ENCODE measurements around the gene HSPA4. TPM values are rescaled to one million over a fixed set of nuclear protein-coding genes. Genes with fewer than 3 reads are reported as not detected.
"Not testable (repeated sequence)": the region's sequence is repeated elsewhere in the genome, so short reads cannot be mapped to it uniquely, and the experiment has no call there.

The HSPA4 gene
- polyA plus RNA-seq, 1 donor (not counting 4 experiments of a cell fraction or from before 2014, with no cell fraction given): 119 TPM

- Histone ChIP-seq H4K20me1 (ENCODE audit: control insufficient read depth, extremely low read depth, insufficient read depth, low read length) (no peaks in the 10 kb centered on the region), H3K36me3 (ENCODE audit: control insufficient read depth in 2 of 2, extremely low read depth in 1 of 2, insufficient read depth in 2 of 2, low read length in 2 of 2) (no peaks in the 10 kb centered on the region), H2AFZ (ENCODE audit: control insufficient read depth, low read length) (no peak overlapping the region), H3K9ac (ENCODE audit: control insufficient read depth, extremely low read depth, insufficient read depth, low read length) (no peak overlapping the region), H3K9me1 (ENCODE audit: control insufficient read depth, extremely low read depth, insufficient read depth, low read length) (no peaks in the 10 kb centered on the region), H3K79me2 (ENCODE audit: control insufficient read depth, insufficient read depth, low read length) (no peaks in the 10 kb centered on the region), H3K9me3 (ENCODE audit: control insufficient read depth, low read depth, low read length) (no peaks in the 10 kb centered on the region), H3K27me3 (ENCODE audit: control insufficient read depth, extremely low read depth, insufficient read depth, low read length) (no peaks in the 10 kb centered on the region), H3K4me2 (ENCODE audit: control insufficient read depth, extremely low read depth, insufficient read depth, low read depth, low read length) (no peak overlapping the region), H3K4me3 (ENCODE audit: control insufficient read depth in 2 of 3, extremely low read depth in 1 of 3, insufficient read depth in 2 of 3, low read depth in 1 of 3, low read length in 3 of 3) (no peak overlapping the region), H3K27ac (ENCODE audit: control insufficient read depth, insufficient read depth, low read length) (no peak overlapping the region), H3K4me1 (ENCODE audit: control insufficient read depth, extremely low read depth, insufficient read depth, low read length) (peaks cover 5% of the 10 kb centered on the region)
- no peak for TF ChIP-seq EZH2 (IDR thresholded peaks at IDR 0.05; ENCODE audit: low read length)
- no peak for TF ChIP-seq CTCF (optimal IDR thresholded peaks at IDR 0.05 in 1 of 3, IDR thresholded peaks at IDR 0.05 in 1 of 3, conservative IDR thresholded peaks at IDR 0.05 in 1 of 3; ENCODE audit: extremely low read depth in 1 of 3, insufficient read depth in 2 of 3, low read length in 3 of 3)
- FAIRE-seq: peak; percentile 43
- no peak for DNase-seq (ENCODE audit: low read depth, low spot score)
- dilution Hi-C loops (cut with MboI; ENCODE audit: extremely low pct_ligation_motif_present, low sequenced_read_pairs): no loop called here
These were observed 78.7 kb downstream of the HSPA4 start for GRCh38 chr5:133130387-133131118.

- Histone ChIP-seq H3K27me3 (ENCODE audit: control insufficient read depth, extremely low read depth, insufficient read depth, low read length) (no peaks in the 10 kb centered on the region), H3K4me1 (ENCODE audit: control insufficient read depth, extremely low read depth, insufficient read depth, low read length) (peaks cover 5% of the 10 kb centered on the region), H3K9me3 (ENCODE audit: control insufficient read depth, low read depth, low read length) (no peaks in the 10 kb centered on the region), H3K27ac (ENCODE audit: control insufficient read depth, insufficient read depth, low read length) (no peak overlapping the region), H4K20me1 (ENCODE audit: control insufficient read depth, extremely low read depth, insufficient read depth, low read length) (no peaks in the 10 kb centered on the region), H3K79me2 (ENCODE audit: control insufficient read depth, insufficient read depth, low read length) (no peaks in the 10 kb centered on the region), H3K4me2 (ENCODE audit: control insufficient read depth, extremely low read depth, insufficient read depth, low read depth, low read length) (no peak overlapping the region), H3K9me1 (ENCODE audit: control insufficient read depth, extremely low read depth, insufficient read depth, low read length) (no peaks in the 10 kb centered on the region), H3K36me3 (ENCODE audit: control insufficient read depth in 2 of 2, extremely low read depth in 1 of 2, insufficient read depth in 2 of 2, low read length in 2 of 2) (no peaks in the 10 kb centered on the region), H3K4me3 (ENCODE audit: control insufficient read depth in 2 of 3, extremely low read depth in 1 of 3, insufficient read depth in 2 of 3, low read depth in 1 of 3, low read length in 3 of 3) (no peak overlapping the region), H3K9ac (ENCODE audit: control insufficient read depth, extremely low read depth, insufficient read depth, low read length) (no peak overlapping the region), H2AFZ (ENCODE audit: control insufficient read depth, low read length) (no peak overlapping the region)
- DNase-seq (ENCODE audit: low read depth, low spot score): no peak
- dilution Hi-C loops (cut with MboI; ENCODE audit: extremely low pct_ligation_motif_present, low sequenced_read_pairs): no loop called here
- no peak for TF ChIP-seq CTCF (optimal IDR thresholded peaks at IDR 0.05 in 1 of 3, IDR thresholded peaks at IDR 0.05 in 1 of 3, conservative IDR thresholded peaks at IDR 0.05 in 1 of 3; ENCODE audit: extremely low read depth in 1 of 3, insufficient read depth in 2 of 3, low read length in 3 of 3)
- TF ChIP-seq EZH2 (IDR thresholded peaks at IDR 0.05; ENCODE audit: low read length): no peak
- no peak for FAIRE-seq
These were observed 80.9 kb downstream of the HSPA4 start for GRCh38 chr5:133132717-133133116.

GRCh38 chr5:133133241-133133640, 81.4 kb downstream of the HSPA4 start:
- H3K4me3 ChIP-seq (ENCODE audit: control insufficient read depth in 2 of 3, extremely low read depth in 1 of 3, insufficient read depth in 2 of 3, low read depth in 1 of 3, low read length in 3 of 3); H3K27ac ChIP-seq (ENCODE audit: control insufficient read depth, insufficient read depth, low read length); H3K27me3 ChIP-seq (ENCODE audit: control insufficient read depth, extremely low read depth, insufficient read depth, low read length); H3K9me3 ChIP-seq (ENCODE audit: control insufficient read depth, low read depth, low read length); H3K9ac ChIP-seq (ENCODE audit: control insufficient read depth, extremely low read depth, insufficient read depth, low read length); H3K4me2 ChIP-seq (ENCODE audit: control insufficient read depth, extremely low read depth, insufficient read depth, low read depth, low read length); H3K4me1 ChIP-seq (ENCODE audit: control insufficient read depth, extremely low read depth, insufficient read depth, low read length); H4K20me1 ChIP-seq (ENCODE audit: control insufficient read depth, extremely low read depth, insufficient read depth, low read length); H3K36me3 ChIP-seq (ENCODE audit: control insufficient read depth in 2 of 2, extremely low read depth in 1 of 2, insufficient read depth in 2 of 2, low read length in 2 of 2); dilution Hi-C loops (cut with MboI; ENCODE audit: extremely low pct_ligation_motif_present, low sequenced_read_pairs); H3K9me1 ChIP-seq (ENCODE audit: control insufficient read depth, extremely low read depth, insufficient read depth, low read length); FAIRE-seq; H3K79me2 ChIP-seq (ENCODE audit: control insufficient read depth, insufficient read depth, low read length); H2AFZ ChIP-seq (ENCODE audit: control insufficient read depth, low read length); DNase-seq (ENCODE audit: low read depth, low spot score): not testable (repeated sequence)

- FAIRE-seq; H3K4me3 ChIP-seq (ENCODE audit: control insufficient read depth in 2 of 3, extremely low read depth in 1 of 3, insufficient read depth in 2 of 3, low read depth in 1 of 3, low read length in 3 of 3); H3K4me1 ChIP-seq (ENCODE audit: control insufficient read depth, extremely low read depth, insufficient read depth, low read length); H3K9me3 ChIP-seq (ENCODE audit: control insufficient read depth, low read depth, low read length); H3K27ac ChIP-seq (ENCODE audit: control insufficient read depth, insufficient read depth, low read length); DNase-seq (ENCODE audit: low read depth, low spot score); dilution Hi-C loops (cut with MboI; ENCODE audit: extremely low pct_ligation_motif_present, low sequenced_read_pairs); H3K9me1 ChIP-seq (ENCODE audit: control insufficient read depth, extremely low read depth, insufficient read depth, low read length); H3K27me3 ChIP-seq (ENCODE audit: control insufficient read depth, extremely low read depth, insufficient read depth, low read length); H3K9ac ChIP-seq (ENCODE audit: control insufficient read depth, extremely low read depth, insufficient read depth, low read length); H3K79me2 ChIP-seq (ENCODE audit: control insufficient read depth, insufficient read depth, low read length); H3K36me3 ChIP-seq (ENCODE audit: control insufficient read depth in 2 of 2, extremely low read depth in 1 of 2, insufficient read depth in 2 of 2, low read length in 2 of 2); H4K20me1 ChIP-seq (ENCODE audit: control insufficient read depth, extremely low read depth, insufficient read depth, low read length); H2AFZ ChIP-seq (ENCODE audit: control insufficient read depth, low read length); H3K4me2 ChIP-seq (ENCODE audit: control insufficient read depth, extremely low read depth, insufficient read depth, low read depth, low read length): not testable (repeated sequence)
These were observed 85.1 kb downstream of the HSPA4 start for GRCh38 chr5:133136890-133137289.
